Osteocyte (in vitro differentiated cells): ENCODE data around the gene LRRC8C. TPM values are rescaled to one million over a fixed set of nuclear protein-coding genes. Genes with fewer than 3 reads are reported as not detected.

Experiments
- DNase-seq: peaks from one replicate; pipeline ENCODE4 v3.0.0; 2021; ENCODE audit warnings: mixed read lengths; ENCODE audit not compliant: unreplicated experiment; ENCODE audit errors: extremely low spot score
- H3K27ac Mint-ChIP-seq: one replicate; pipeline ENCODE4 v1.8.0; 2021; ENCODE audit warnings: mild to moderate bottlenecking, mixed read lengths; ENCODE audit not compliant: unreplicated experiment
- H3K27me3 Mint-ChIP-seq: one replicate; pipeline ENCODE4 v1.8.0; 2021; ENCODE audit warnings: mixed read lengths; ENCODE audit not compliant: unreplicated experiment
- H3K36me3 Mint-ChIP-seq: one replicate; pipeline ENCODE4 v1.8.0; 2021; ENCODE audit warnings: mixed read lengths; ENCODE audit not compliant: unreplicated experiment
- H3K4me1 Mint-ChIP-seq: one replicate; pipeline ENCODE4 v1.8.0; 2021; ENCODE audit warnings: mixed read lengths; ENCODE audit not compliant: unreplicated experiment
- H3K4me3 Mint-ChIP-seq: one replicate; pipeline ENCODE4 v1.8.0; 2021; ENCODE audit warnings: mild to moderate bottlenecking, moderate library complexity, mixed read lengths; ENCODE audit not compliant: unreplicated experiment
- H3K9me3 Mint-ChIP-seq: one replicate; pipeline ENCODE4 v1.8.0; 2021; ENCODE audit warnings: mixed read lengths; ENCODE audit not compliant: unreplicated experiment
- total RNA-seq: library from RNA; stranded (reverse); gene quantifications from 2 replicates; pipeline ENCODE4 v1.2.1, GENCODE V29; 2021
- TF ChIP-seq, protein P1 (sequence below): fragments of 200-600 bp; sonication (generic); IDR thresholded peaks from 2 replicates; pipeline ENCODE4 v1.5.0; 2021; ENCODE audit warnings: antibody characterized with exemption, mild to moderate bottlenecking, moderate library complexity

Gene LRRC8C
- total RNA-seq, 1 donor from 2014 or later, result 3.5 TPM

GRCh38 chr1:89755591-89755990 is 122.7 kb downstream of the LRRC8C start:
- H3K4me3 Mint-ChIP-seq, result no peak overlapping the region
- no peak overlapping the region for H3K27ac Mint-ChIP-seq
- H3K27me3 Mint-ChIP-seq, result no peaks in the 10 kb centered on the region
- DNase-seq, result no peak
- TF ChIP-seq, protein P1, sequence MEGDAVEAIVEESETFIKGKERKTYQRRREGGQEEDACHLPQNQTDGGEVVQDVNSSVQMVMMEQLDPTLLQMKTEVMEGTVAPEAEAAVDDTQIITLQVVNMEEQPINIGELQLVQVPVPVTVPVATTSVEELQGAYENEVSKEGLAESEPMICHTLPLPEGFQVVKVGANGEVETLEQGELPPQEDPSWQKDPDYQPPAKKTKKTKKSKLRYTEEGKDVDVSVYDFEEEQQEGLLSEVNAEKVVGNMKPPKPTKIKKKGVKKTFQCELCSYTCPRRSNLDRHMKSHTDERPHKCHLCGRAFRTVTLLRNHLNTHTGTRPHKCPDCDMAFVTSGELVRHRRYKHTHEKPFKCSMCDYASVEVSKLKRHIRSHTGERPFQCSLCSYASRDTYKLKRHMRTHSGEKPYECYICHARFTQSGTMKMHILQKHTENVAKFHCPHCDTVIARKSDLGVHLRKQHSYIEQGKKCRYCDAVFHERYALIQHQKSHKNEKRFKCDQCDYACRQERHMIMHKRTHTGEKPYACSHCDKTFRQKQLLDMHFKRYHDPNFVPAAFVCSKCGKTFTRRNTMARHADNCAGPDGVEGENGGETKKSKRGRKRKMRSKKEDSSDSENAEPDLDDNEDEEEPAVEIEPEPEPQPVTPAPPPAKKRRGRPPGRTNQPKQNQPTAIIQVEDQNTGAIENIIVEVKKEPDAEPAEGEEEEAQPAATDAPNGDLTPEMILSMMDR, result no peak
- H3K4me1 Mint-ChIP-seq, result peaks cover 10% of the 10 kb centered on the region
- peaks cover 2% of the 10 kb centered on the region for H3K36me3 Mint-ChIP-seq
- H3K9me3 Mint-ChIP-seq, result no peaks in the 10 kb centered on the region

DNA sequence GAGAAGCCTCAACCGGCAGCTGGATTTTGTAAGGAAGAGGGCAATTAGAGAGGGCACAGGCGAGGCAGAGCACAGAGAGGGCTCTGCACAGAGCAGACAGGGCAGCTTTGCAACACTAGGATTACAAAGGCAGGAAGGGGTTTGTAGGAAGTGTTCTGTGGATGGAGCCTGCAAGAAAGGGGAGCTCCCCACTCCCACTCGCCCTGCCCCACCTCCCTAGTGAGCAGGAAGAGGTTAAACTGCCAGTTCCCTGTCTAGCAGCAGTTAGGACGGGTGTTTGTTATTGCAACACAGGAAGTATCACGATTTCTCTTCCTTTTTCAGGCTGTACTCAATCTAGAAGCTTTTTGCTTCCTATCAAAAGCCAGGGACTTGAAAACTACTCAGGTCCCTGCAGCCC is 124.6 kb downstream of the LRRC8C start:
- Mint-ChIP-seq H3K27ac (no peak overlapping the region), H3K9me3 (no peaks in the 10 kb centered on the region), H3K4me3 (no peak overlapping the region), H3K27me3 (peaks cover 4% of the 10 kb centered on the region), H3K36me3 (peaks cover 2% of the 10 kb centered on the region), H3K4me1 (peaks cover 15% of the 10 kb centered on the region)
- no peak for DNase-seq
- TF ChIP-seq, protein P1, result no peak

DNA sequence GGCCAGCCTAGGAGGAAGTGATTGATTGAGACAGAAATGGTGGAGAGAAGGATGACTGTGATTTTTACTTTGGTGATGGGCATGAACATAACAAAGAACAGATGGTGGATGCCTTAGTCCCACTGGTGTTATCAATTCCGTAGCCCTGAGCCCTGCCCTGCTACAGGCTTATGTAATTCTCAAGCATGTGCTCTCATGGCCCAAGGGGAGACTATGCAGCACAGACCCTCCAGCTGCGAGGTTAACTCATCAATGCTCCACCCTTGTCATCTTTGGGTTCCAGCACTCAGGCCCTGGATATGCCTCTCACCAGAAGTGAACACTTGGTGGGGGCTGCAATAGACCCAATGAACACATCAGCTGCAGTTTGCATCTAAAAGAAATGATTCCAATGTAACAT is 125.2 kb downstream of the LRRC8C start:
- Mint-ChIP-seq H3K36me3 (peaks cover 2% of the 10 kb centered on the region), H3K9me3 (no peaks in the 10 kb centered on the region), H3K4me3 (no peak overlapping the region), H3K27ac (no peak overlapping the region), H3K4me1 (peaks cover 21% of the 10 kb centered on the region), H3K27me3 (peaks cover 4% of the 10 kb centered on the region)
- DNase-seq, result no peak
- TF ChIP-seq, protein P1, result no peak

DNA sequence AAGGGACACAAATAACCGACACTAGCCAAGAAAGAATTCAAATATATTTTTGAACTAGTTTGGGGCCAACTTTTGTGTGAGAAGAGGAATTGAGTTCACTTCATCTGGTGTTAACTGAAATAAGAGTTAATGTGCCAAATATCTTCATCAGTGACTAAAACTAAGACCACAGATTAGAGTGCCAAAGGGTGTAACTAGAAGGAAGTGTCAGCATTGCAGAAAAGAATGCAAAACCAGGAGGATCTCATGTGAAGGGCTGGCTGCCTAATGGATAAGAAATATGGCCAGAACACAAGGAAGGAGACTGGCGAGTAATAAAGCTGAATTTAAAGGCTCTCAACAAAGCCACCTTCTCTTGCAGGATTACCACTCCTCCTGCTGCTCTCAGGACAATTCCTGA is 126.1 kb downstream of the LRRC8C start:
- Mint-ChIP-seq H3K4me3 (no peak overlapping the region), H3K36me3 (peaks cover 2% of the 10 kb centered on the region), H3K27me3 (peaks cover 4% of the 10 kb centered on the region), H3K9me3 (no peaks in the 10 kb centered on the region), H3K4me1 (peaks cover 27% of the 10 kb centered on the region), H3K27ac (no peak overlapping the region)
- no peak for DNase-seq
- TF ChIP-seq, protein P1, result no peak

DNA sequence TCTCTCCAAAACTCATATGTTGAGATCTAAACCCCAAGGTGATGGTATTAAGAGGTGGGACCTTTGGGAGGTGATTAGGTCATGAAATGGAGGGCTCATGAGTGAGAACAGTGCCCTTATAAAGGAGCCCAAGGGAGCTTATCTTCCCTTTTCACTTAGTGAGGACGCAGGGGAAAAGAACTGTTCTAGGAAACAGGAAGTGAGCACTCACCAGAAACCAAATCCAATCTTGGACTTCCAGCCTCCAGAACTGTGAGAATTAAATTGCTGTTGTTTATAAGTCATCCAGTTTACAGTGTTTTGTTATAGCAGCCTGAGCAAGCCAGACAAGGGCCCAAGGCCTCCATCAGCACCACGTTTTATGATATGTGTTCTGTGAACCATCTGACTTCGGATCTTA is 127.6 kb downstream of the LRRC8C start:
- Mint-ChIP-seq H3K9me3 (no peaks in the 10 kb centered on the region), H3K27ac (no peak overlapping the region), H3K4me1 (peaks cover 27% of the 10 kb centered on the region), H3K36me3 (peaks cover 2% of the 10 kb centered on the region), H3K27me3 (peaks cover 7% of the 10 kb centered on the region), H3K4me3 (no peak overlapping the region)
- TF ChIP-seq, protein P1, result no peak
- no peak for DNase-seq
